NB4 (cell line): Measurements from ENCODE around the gene SOX21.

Source experiments
- DNase-seq: peaks from one replicate; pipeline ENCODE4 v3.0.0; 2010; ENCODE audit warnings: low read depth
- H3K4me3 ChIP-seq: one replicate; pipeline ENCODE4 v1.5.1; 2011; ENCODE audit warnings: mild to moderate bottlenecking, low read depth, low read length, moderate library complexity
- CTCF ChIP-seq: IDR thresholded peaks from one replicate; pipeline ENCODE4 v1.5.1; 2012; ENCODE audit warnings: low read depth, low read length
- MAX ChIP-seq: IDR thresholded peaks from 2 replicates; pipeline ENCODE4 v1.6.1; 2011; ENCODE audit warnings: low read depth, low read length
- MYC ChIP-seq: IDR thresholded peaks from 2 replicates; pipeline ENCODE4 v1.6.1; 2011; ENCODE audit warnings: low read depth, low read length
- POLR2A ChIP-seq: IDR thresholded peaks from 2 replicates; pipeline ENCODE4 v1.6.1; 2011; ENCODE audit warnings: mild to moderate bottlenecking; ENCODE audit not compliant: insufficient read length; ENCODE audit errors: extremely low read depth

Gene SOX21

DNA sequence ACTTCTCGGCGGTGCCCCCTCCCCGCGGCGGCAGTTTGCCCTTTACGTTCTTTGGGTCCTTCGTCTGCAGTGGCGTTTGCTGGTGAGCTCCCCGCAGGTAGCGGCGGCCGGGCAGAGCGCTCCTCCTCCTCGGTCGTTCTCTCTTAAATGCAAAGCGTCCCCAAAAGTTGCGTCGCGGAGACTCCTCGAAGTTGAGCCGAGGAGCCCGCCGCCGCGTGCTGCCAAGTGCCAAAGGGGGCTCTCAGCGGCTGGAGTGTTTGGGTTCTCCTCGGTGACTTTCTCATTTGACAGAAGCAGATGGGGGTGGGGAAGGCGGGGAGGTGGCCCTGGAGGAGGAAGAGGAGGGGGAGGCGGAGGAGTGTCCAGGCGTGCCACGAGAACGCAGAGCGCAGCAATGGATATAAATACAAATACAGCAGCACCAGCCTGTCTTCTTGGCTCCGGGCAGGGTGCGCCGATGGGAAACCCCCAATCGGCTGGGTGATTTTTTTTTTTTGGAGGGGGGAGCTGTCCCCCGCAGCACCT is at the start of gene SOX21:
Gene SOX21 (minus strand): TSS at position 259 of the 525 bp plus-strand sequence. CDS start 496 bp downstream, outside the sequence.
- DNase-seq = no peak
- H3K4me3 ChIP-seq = no peak within 1 kb of the TSS

DNA sequence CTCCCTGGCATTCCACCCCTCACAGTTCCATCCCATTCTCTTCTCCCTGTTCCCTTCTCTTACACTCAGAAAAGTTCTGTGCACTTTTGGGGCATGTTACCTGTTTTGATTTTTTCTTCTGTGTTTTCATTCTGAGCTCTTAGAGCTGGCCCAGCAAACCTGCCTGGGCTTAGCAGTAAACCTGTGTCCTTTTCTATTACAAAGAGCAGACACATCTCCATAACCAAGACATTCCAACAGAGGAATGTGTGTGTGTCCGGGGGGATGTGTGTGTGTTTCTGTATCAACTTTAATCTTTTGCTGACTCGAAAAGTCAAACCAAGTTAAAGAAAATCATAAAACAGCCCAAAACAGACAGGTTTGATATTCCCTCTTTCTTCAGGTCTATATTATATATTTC is 49.1 kb upstream of the SOX21 start:
- H3K4me3 ChIP-seq = no peak overlapping the region
- no peak for TF ChIP-seq POLR2A
- no peak for DNase-seq

More for the DNA sequence above, at the start of gene SOX21:
- TF ChIP-seq MYC (no peak), MAX (no peak), POLR2A (no peak), CTCF (no peak)

DNA sequence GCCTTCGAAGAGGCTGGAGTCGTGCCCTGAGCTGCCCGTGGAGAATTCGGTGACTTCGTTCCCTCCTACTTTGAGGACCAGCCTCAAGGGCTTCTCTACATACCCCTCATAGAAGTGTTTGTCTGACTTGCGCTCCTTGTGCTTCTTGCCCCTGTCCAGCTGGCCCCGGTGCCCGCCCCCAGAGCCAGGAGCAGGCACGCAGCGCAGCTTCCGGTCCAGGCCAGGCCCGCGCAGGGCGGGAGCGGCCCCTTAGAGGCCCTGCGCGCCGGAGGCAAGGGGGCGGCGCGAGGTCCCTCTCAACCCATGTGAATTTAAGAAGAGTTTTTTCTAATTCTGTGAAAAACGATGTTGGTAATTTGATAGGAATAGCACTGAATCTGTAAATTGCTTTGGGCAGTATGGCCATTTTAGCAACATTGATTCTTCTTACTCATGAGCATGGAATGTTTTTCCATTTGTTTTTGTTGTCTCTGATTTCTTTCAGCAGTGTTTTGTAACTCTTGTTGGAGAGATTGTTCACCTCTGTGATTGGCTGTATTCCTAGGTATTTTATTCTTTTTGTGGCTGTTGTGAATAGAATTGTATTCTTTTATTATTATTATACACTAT is 46.9 kb upstream of the SOX21 start:
- H3K4me3 ChIP-seq = no peak overlapping the region
- DNase-seq = no peak
- TF ChIP-seq CTCF (no peak), POLR2A (no peak), MAX (no peak), MYC (no peak)

- H3K4me3 ChIP-seq = no peak overlapping the region
- TF ChIP-seq MYC = no peak
- no peak for DNase-seq
Measured at GRCh38 chr13:94758436-94758960, 46.2 kb upstream of the SOX21 start.

DNA sequence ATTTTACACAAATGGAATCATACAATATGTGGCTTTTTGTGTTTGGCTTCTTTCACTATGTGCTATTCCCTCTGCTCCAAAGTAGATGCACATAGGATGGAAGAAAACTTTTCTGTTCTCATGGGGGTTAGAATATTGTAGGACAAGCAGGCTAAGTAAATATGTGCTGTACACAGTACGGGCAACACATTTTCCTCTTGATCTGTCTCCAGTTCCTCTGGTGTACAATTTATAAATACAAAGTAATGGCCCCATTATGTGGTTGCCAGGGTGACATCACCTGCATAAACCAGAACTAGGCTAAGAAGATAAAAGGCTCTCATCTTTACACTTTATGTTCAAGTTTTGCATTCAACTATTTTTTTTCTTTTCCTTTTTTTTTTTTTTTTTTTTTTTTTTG is 41.0 kb upstream of the SOX21 start:
- TF ChIP-seq MAX (no peak), POLR2A (no peak), MYC (no peak), CTCF (no peak)
- H3K4me3 ChIP-seq = no peak overlapping the region
- no peak for DNase-seq

GRCh38 chr13:94749162-94749561 is 36.8 kb upstream of the SOX21 start:
- TF ChIP-seq POLR2A = no peak
- no peak for TF ChIP-seq CTCF
- TF ChIP-seq MAX = no peak
- no peak for TF ChIP-seq MYC
- DNase-seq = no peak
- H3K4me3 ChIP-seq = no peak overlapping the region

DNA sequence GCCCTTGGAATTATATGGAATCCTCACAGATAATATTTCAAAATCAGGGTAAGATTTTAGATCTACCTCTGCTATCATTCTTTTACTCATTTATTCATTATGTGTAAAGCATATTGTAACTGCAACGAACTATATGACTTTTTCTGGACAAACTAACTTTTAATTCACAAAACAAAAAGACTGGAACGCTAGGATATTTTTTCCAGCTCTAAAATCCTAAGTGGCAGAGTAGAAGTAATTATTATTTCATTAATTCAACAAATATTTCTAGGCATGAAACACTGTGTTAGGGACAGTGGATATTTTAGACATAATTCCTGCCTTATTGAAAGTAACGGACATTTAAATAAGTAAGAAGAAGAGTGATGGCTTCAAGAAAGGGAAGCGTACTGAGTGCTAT is 26.9 kb upstream of the SOX21 start:
- DNase-seq = no peak
- H3K4me3 ChIP-seq = no peak overlapping the region
- TF ChIP-seq CTCF (no peak), POLR2A (no peak), MAX (no peak), MYC (no peak)
